ENCODE data around the gene MACC1. TPM values are rescaled to one million over a fixed set of nuclear protein-coding genes. Genes with fewer than 3 reads are reported as not detected.
A peak's percentile ranks its signal among the peaks of the same experiment; 100 is the strongest.

MACC1 gene
- total RNA-seq, 1 donor from 2014 or later: 0.12 TPM

- no peak overlapping the region for H3K4me3 Mint-ChIP-seq
- no peak for DNase-seq (ENCODE audit: low read depth, low spot score)
Observed at GRCh38 chr7:20197837-20198236, 19.3 kb downstream of the MACC1 start.

DNA sequence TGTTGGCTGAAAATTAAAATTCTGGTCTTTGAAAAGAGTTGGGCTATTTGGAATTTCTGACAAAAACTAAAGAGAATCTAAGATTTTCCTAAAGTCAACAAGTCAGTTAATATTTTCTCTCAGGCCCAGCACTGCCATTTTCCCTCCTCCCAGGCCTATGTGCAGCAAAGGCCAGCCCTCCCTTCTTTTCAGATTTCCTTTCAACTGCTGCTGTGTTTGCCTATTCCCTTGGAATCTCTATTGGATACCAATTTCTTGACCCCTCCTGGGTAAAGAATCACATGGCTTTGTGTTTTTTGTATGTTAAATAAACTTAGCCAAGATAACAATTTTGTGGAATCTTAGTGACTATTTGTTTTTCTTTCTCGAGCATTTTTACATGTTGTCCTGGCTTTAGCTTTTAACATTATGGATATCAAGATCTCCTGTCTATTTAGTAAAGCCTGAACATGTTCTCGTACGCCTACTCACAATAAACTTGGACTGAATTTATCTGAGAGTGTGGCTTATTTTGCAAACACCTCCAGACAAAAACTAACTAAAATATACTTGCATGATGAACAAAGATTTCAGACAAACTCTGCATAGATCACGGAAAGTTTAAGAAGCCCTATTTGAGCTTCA, 19.9 kb downstream of the MACC1 start:
- peaks cover 25% of the 10 kb centered on the region for H3K4me1 Mint-ChIP-seq
- TF ChIP-seq, protein P1, sequence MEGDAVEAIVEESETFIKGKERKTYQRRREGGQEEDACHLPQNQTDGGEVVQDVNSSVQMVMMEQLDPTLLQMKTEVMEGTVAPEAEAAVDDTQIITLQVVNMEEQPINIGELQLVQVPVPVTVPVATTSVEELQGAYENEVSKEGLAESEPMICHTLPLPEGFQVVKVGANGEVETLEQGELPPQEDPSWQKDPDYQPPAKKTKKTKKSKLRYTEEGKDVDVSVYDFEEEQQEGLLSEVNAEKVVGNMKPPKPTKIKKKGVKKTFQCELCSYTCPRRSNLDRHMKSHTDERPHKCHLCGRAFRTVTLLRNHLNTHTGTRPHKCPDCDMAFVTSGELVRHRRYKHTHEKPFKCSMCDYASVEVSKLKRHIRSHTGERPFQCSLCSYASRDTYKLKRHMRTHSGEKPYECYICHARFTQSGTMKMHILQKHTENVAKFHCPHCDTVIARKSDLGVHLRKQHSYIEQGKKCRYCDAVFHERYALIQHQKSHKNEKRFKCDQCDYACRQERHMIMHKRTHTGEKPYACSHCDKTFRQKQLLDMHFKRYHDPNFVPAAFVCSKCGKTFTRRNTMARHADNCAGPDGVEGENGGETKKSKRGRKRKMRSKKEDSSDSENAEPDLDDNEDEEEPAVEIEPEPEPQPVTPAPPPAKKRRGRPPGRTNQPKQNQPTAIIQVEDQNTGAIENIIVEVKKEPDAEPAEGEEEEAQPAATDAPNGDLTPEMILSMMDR (conservative IDR thresholded peaks at IDR 0.05): no peak
- H3K27ac Mint-ChIP-seq (ENCODE audit: unreplicated experiment): no peak overlapping the region

More at GRCh38 chr7:20197837-20198236, 19.3 kb downstream of the MACC1 start:
- Mint-ChIP-seq H3K36me3 (ENCODE audit: low read depth) (no peaks in the 10 kb centered on the region), H3K27me3 (ENCODE audit: low read depth) (no peaks in the 10 kb centered on the region), H3K4me1 (peaks cover 25% of the 10 kb centered on the region), H3K27ac (ENCODE audit: unreplicated experiment) (no peak overlapping the region), H3K9me3 (peaks cover 2% of the 10 kb centered on the region)
- TF ChIP-seq, protein P1 (conservative IDR thresholded peaks at IDR 0.05): peak; percentile 48

GRCh38 chr7:20194343-20194995, 22.7 kb downstream of the MACC1 start:
- H3K4me1 Mint-ChIP-seq: peaks cover 17% of the 10 kb centered on the region

More for the DNA sequence above, 19.9 kb downstream of the MACC1 start:
- H3K27me3 Mint-ChIP-seq (ENCODE audit: low read depth): no peaks in the 10 kb centered on the region
- no peak overlapping the region for H3K4me3 Mint-ChIP-seq
- peaks cover 2% of the 10 kb centered on the region for H3K9me3 Mint-ChIP-seq
- no peak for DNase-seq (ENCODE audit: low read depth, low spot score)
- H3K36me3 Mint-ChIP-seq (ENCODE audit: low read depth): no peaks in the 10 kb centered on the region

DNA sequence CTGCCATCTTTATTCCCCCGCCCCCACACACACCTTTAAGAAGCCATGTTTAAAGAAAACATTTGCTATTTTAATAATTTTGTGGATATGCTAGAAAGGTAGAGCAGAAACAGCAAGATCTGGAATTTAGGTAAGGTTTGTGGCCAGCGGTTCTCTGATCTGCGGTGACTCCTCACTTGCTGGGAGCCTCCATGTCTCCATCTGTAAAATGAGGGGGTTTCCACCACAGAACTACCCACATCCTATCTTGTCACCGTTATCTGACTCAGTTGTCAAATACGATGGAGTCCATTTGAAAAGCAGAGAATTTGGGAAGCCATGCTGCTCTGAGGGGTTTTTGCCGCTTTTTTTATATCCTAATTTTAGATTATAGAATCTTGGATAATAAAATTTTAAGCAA, 23.3 kb downstream of the MACC1 start:
- Mint-ChIP-seq H3K27ac (ENCODE audit: unreplicated experiment) (no peak overlapping the region), H3K27me3 (ENCODE audit: low read depth) (no peaks in the 10 kb centered on the region), H3K36me3 (ENCODE audit: low read depth) (peaks cover 3% of the 10 kb centered on the region), H3K4me1 (peaks cover 13% of the 10 kb centered on the region), H3K9me3 (peaks cover 6% of the 10 kb centered on the region), H3K4me3 (no peak overlapping the region)
- DNase-seq (ENCODE audit: low read depth, low spot score): no peak
- TF ChIP-seq, protein P1 (conservative IDR thresholded peaks at IDR 0.05): no peak

More at GRCh38 chr7:20194343-20194995, 22.7 kb downstream of the MACC1 start:
- TF ChIP-seq, protein P1 (conservative IDR thresholded peaks at IDR 0.05): no peak
- H3K27me3 Mint-ChIP-seq (ENCODE audit: low read depth): no peaks in the 10 kb centered on the region
- no peak overlapping the region for H3K27ac Mint-ChIP-seq (ENCODE audit: unreplicated experiment)
- peaks cover 2% of the 10 kb centered on the region for H3K36me3 Mint-ChIP-seq (ENCODE audit: low read depth)
- H3K4me3 Mint-ChIP-seq: no peak overlapping the region
- peaks cover 5% of the 10 kb centered on the region for H3K9me3 Mint-ChIP-seq
- no peak for DNase-seq (ENCODE audit: low read depth, low spot score)

DNA sequence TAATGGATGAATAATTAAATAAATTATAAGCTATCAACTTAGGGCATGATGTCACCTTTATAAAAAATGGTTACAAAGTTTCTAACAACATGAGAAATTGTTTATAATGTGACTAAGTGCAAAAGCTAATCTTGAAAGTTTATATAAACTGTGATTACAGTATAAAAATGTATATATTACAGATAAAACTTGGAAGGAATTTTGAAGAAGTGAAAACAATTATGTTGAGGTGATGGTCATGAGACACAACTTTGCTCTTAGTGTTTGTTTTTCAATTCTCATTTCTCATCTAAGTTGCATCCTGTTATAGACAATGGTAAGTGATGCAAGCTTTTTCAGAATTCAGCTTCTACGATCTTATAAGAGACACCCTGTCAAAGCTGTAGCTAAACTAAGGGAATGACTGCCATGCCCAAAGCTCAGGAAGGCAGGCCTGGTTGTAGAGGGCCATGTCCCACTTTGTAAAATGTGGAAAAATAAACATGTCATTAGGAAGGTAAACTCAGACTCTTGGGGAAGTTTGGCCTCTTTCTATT, 23.9 kb downstream of the MACC1 start:
- Mint-ChIP-seq H3K9me3 (peaks cover 8% of the 10 kb centered on the region), H3K4me3 (no peak overlapping the region), H3K27ac (ENCODE audit: unreplicated experiment) (no peak overlapping the region), H3K4me1 (peaks cover 17% of the 10 kb centered on the region), H3K27me3 (ENCODE audit: low read depth) (no peaks in the 10 kb centered on the region), H3K36me3 (ENCODE audit: low read depth) (peaks cover 3% of the 10 kb centered on the region)
- TF ChIP-seq, protein P1 (conservative IDR thresholded peaks at IDR 0.05): no peak
- no peak for DNase-seq (ENCODE audit: low read depth, low spot score)

Measured in neural crest cell (in vitro differentiated cells).